Measurements from ENCODE around the gene ADCY7.

Gene ADCY7

DNA sequence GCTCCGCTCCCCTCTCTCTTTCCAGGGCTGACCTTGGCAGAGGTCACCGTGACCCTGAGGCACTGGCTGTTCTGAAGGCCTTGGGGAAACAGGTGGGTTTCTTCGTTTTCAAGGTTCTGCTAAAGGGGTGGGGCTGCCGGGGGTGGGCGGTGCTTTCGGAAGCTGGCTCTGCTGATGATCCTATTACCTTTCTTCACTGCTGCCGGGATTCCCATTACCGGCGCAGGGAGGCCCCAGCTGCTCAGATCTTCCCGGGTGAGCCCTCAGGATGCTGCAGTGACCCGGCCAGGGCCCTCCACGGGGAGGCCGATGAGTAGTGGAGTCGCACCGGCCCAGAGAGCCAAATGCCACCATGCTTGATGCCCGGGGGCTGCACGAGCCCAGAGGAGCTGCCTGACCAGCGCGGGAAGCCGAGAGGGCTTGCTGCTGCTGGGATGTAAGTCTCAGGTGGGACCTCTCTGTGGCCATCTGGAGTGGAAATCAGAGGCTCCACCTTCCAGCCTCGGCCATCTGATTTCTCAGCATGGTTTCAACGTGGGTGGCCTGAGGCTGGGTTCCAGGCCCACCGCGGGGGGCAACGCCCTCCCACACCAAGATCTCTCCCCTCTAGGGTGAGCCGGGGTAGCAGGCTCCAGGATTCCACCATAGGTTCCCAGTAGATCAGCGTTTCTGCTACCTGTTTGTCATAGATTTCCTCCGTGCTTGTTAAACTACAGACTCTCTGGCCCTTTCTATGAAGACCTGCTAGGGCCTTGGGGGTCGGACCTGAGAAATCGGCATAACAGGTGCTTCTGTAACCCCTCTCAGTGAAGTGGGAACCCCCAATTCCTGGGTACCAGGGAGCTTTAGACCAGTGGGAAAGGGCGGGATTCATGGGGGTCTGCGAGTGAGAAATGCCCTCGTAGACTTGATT is 21.6 kb upstream of the ADCY7 start:
- no peak overlapping the region; the same call in 1 of the 2 replicates for H3K4me3 ChIP-seq (ENCODE audit: control insufficient read depth, low read depth, low read length)
- no peak for DNase-seq (ENCODE audit: low read depth)
- TF ChIP-seq, protein P1, sequence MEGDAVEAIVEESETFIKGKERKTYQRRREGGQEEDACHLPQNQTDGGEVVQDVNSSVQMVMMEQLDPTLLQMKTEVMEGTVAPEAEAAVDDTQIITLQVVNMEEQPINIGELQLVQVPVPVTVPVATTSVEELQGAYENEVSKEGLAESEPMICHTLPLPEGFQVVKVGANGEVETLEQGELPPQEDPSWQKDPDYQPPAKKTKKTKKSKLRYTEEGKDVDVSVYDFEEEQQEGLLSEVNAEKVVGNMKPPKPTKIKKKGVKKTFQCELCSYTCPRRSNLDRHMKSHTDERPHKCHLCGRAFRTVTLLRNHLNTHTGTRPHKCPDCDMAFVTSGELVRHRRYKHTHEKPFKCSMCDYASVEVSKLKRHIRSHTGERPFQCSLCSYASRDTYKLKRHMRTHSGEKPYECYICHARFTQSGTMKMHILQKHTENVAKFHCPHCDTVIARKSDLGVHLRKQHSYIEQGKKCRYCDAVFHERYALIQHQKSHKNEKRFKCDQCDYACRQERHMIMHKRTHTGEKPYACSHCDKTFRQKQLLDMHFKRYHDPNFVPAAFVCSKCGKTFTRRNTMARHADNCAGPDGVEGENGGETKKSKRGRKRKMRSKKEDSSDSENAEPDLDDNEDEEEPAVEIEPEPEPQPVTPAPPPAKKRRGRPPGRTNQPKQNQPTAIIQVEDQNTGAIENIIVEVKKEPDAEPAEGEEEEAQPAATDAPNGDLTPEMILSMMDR (IDR thresholded peaks at IDR 0.05; ENCODE audit: control insufficient read depth, insufficient read depth, low read depth, low read length, missing control alignments) = no peak

DNA sequence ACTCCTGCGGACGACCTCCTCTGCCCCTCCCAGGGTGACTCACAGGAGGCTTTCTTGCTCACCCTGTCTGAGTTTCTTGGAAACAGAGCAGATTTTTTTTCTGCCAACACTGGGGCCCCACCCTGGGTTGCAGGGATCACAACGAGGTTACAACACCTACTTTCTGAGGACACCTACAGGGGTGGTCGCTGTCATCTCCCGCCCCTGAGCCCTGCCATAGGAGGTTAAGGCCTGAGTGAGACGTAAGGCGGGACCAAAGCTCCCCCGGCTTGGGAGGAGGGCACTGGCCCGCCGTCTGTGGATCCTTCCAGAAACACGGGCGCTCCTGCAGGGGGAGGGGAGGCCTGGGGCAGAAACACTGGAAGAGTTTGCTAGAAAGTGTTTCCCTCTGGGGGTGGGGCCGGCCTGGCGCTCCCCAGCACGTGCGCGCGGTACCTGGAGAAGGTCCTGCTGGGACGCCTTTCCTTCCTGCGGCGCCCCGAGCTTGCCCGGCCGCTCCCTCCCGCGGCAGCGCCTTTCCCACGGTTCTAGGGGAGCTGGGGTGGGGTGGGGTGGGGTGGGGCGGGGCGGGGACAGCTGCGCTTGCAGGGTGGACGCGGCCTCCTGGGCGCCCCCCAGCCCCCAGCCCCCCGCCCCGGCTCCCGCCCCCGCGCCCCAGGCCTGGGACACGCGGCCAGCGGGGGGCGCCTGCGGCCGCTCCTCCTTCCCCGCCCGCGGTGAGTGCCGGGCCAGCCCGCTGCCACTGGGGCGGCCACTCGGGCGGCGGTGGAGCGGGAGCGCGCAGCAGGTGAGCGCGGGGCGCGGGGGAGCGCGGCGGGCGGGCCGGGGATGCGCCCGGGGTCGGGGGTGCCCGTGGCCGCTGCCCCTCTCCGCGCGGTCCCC is 20.7 kb upstream of the ADCY7 start:
- DNase-seq (ENCODE audit: low read depth) = no peak
- peak overlapping the region; percentile 81 for H3K4me3 ChIP-seq (ENCODE audit: control insufficient read depth, low read depth, low read length)
- TF ChIP-seq, protein P1 (IDR thresholded peaks at IDR 0.05; ENCODE audit: control insufficient read depth, insufficient read depth, low read depth, low read length, missing control alignments) = no peak

DNA sequence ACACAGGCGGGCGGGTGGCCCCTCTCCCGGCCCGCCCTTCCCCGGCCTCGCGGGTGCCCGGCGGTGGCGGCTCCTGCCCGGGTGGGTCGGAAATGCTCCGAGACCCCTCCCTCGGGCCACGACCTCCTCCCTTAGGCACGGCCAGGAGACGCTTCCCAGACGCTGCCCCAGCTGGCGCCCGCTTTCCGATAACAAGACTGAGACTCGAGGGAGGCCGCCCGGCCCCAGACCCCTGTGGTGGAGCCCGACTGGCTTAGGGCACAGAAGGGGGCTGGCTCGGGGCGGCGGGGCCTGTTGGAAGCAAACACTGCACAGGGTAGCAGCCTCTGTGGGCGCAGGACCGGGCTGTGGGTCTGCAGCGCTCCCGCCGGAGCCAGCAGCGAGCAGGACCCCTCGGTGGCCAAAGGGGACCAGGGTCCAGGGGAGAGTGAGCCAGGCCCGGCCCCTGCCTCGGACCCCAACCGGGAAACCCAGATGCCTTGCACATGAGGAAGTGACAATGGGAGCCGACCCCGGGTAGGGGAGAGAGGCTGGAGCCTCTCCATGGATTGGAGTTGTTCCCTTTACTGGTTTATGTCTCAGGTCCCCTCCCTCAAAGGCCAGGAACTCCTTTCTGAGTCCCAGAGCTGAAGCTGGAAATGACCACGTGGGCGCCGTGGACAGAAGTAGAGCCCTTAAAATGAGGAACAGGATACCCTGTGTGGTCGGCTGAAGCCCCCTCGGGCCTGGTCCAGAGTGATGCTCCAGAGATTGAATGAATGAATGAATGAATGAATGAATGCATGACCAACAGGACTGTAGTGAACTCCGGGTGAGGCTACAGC is 19.8 kb upstream of the ADCY7 start:
- peak overlapping the region; percentile 81 for H3K4me3 ChIP-seq (ENCODE audit: control insufficient read depth, low read depth, low read length)
- TF ChIP-seq, protein P1 (IDR thresholded peaks at IDR 0.05; ENCODE audit: control insufficient read depth, insufficient read depth, low read depth, low read length, missing control alignments) = no peak
- DNase-seq (ENCODE audit: low read depth) = no peak

DNA sequence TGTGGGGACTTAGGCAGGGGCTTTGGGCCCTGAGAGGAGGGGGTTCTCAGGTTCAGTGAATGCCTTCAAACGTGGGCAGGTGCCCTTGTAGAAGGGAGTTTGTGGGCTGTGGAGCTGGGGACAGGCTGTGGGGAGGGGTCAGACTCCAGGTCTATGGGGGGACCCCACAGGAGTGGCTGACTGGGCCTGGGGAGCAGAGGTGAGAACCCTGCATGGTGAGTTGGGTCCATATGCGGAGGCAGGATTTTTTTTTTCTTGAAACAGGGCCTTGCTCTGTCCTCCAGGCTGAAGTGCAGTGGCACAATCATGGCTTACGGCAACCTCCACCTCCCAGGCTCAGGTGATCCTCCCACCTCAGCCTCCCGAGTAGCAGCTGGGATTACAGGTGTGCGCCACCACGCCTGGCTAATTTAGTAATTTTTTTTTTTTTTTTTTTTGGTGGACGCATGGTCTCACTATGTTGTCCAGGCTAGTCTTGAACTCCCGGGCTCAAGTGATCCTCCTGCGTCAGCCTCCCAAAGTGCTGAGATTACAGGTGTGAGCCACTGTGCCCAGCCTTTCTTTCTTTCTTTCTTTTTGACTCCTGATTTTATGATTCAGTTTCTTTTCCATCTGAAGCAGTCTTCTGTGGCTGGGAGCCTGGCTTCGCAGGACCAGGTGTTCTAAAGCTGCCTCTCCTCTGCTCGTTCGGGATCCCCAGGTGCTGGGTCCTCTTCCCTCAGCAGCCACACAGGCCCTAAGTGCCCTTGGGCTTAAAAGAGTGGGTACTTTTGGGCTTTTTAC is 19.0 kb upstream of the ADCY7 start:
- TF ChIP-seq, protein P1 (IDR thresholded peaks at IDR 0.05; ENCODE audit: control insufficient read depth, insufficient read depth, low read depth, low read length, missing control alignments) = no peak
- H3K4me3 ChIP-seq (ENCODE audit: control insufficient read depth, low read depth, low read length) = peak overlapping the region; percentile 81
- no peak for DNase-seq (ENCODE audit: low read depth)

DNA sequence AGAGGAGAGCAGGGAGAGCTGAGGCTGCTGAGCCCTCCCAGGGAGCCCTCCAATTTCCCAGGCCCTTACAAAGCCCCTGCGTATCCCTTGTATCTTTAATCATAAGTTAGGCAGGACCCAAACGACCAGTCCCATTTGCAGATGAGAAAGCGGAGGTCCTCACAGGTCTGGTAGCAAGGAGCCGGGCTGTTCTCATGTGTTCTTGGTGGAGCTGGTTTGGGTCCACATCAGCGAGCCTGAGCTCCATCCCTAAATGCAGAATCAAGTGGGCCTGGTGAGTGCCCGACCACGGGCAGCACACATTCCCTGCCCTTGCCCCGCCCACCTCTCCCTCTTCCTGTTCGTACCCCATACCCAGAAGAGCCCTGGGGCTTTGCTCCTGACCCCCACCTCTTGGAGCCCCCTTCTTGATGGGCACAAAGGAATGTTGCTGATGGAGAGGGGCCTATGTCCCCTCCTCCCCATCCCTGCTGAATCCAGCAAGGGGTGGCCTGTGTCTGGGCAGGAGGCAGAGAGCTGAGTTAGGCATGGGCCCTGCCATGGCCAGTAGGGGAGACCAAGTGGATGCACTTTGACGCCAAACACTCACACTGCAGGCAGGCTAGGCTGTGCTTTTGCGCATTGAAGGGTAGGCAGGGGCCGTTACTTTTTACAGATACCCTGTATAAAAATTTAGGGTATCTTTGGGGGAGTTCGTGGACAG is 18.3 kb upstream of the ADCY7 start:
- TF ChIP-seq, protein P1 (IDR thresholded peaks at IDR 0.05; ENCODE audit: control insufficient read depth, insufficient read depth, low read depth, low read length, missing control alignments) = no peak
- DNase-seq (ENCODE audit: low read depth) = no peak
- H3K4me3 ChIP-seq (ENCODE audit: control insufficient read depth, low read depth, low read length) = no peak overlapping the region

Measured in AG09309 (cell line).